HG02571 (cell line): ENCODE data around the gene SLC4A4.
A peak's percentile ranks its signal among the peaks of the same experiment; 100 is the strongest.

Experiments used
- ATAC-seq: cut with Tn5 transposase; IDR thresholded peaks from one replicate; pipeline ENCODE4 v1.9.1; 2021; ENCODE audit warnings: mild to moderate bottlenecking, moderate library complexity; ENCODE audit not compliant: unreplicated experiment

The SLC4A4 gene

DNA sequence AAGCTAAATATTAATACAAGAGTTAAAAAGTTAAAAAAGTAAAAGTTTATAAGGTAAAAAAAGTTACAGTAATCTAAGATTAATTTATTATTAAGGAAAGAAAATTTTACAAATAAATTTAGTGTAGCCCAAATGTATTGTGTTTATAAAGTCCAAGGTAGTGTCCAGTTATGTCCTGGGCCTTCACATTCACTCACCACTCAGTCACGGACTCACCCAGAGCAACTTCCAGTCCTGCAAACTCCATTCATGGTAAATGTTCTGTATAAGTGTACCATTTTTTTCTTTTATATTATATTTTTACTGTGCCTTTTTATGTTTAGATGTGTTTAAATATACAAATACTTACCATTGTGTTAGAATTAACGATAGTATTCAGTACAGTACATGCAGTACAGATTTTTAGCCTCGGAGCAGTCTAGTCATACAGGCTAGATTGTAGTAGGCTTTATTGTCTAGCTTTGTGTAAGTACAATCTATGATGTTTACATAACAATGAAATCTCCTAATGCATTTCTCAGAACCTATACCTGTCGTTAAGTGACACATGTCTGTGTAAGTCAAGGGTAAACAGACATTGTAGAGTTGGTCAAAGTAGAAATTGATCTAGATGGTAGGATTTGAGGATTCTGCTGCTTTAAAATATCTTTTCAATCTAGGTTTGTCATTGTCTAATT lies 247.4 kb downstream of the SLC4A4 start:
- ATAC-seq = no peak

DNA sequence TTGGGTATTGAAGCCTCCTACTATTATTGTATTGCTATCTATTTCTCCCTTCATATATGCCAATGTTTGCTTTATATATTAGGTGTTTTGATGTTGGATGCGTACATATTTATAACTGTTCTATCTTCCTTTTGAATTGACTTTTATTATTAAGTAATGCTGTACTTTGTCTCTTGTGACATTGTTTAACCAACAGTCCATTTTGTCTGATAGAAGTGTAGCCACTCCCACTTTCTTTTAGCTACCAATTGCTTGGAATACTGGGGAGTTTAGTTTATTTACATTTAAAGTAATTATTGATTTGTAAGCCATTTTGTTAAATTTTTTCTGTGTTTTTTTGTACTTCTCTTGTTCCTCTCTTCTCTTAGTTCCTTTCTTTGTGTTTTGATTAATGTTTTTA lies 249.2 kb downstream of the SLC4A4 start:
- ATAC-seq = no peak

DNA sequence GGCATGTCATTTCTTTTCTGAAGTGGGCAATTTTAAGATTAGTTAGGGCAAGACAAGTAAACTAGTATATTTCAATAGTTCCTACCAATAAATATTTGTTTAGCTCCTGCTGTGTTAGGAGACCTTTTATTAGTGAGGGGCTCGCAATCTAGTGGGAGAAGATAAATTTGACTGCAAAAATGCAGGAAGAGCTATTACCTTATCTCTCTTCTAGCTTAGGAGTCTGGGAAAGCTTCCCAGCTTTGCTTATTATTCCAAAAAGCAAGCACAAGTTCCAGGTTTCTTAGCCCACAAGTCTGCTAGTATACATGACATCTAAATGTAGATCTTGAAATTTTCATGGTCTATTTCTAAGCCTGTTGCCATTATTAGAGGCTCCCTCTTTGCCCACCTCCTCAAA lies 254.0 kb downstream of the SLC4A4 start:
- ATAC-seq = no peak

DNA sequence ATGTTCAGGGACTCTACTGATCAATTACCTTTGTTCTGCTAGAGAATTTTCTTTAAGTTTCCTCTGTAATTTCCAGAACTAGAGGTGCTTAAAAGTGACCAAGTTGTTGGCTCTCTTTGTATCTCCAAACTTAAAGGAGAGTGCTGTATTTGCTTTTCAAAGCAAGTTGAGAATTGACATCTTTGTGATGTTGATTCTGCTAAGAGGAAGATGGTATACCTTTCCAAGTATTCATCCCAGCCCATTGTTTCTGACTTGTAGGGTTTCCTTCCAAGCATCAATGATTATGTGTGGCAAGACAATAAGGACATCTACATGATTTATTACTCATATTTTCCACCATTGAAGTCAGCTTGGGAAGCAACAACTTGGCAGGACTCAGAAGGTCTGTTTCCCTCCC lies 254.5 kb downstream of the SLC4A4 start:
- no peak for ATAC-seq

DNA sequence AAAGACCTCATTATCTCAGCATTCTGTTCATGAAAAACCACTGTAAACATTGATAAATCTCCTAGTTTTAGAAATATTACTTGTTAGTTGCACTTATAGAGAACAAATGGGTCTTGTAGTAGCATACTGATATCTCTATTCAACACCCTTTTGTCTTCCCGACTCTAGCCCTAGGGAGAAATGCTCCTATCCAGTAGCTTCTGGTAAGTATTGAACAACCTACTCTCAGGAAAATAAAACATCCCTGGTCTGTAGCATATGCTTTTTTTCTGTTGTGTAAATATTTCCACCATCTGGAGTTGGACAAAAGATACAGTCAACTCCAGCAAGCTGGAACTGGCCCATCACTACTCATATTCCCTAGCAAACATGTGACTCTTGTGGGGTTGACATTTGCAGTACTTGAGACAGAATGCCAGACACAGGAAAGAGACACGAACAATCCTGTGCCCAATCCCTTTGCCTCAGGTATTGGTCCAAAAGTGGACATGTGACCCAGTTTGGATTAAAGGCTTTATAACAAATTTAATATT lies 256.8 kb downstream of the SLC4A4 start:
- no peak for ATAC-seq

DNA sequence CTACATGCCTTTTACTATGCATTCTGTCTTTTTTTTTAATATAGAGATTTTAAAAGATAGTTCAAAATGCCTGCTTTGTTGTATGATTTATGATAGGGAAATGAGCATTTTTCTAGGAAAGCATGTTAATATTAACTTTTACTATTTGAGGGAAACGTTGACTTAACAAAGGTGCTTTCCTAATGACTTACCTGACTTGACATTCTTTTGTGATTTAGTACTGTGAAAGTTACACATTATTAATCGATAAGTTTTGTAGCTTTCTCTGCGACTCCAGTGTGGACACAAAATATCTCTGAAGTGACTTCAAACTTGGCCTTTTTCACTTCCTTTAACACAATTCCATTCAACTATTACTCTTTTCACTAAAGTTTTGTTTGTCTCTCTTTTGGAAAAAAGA lies 260.8 kb downstream of the SLC4A4 start:
- ATAC-seq = no peak

DNA sequence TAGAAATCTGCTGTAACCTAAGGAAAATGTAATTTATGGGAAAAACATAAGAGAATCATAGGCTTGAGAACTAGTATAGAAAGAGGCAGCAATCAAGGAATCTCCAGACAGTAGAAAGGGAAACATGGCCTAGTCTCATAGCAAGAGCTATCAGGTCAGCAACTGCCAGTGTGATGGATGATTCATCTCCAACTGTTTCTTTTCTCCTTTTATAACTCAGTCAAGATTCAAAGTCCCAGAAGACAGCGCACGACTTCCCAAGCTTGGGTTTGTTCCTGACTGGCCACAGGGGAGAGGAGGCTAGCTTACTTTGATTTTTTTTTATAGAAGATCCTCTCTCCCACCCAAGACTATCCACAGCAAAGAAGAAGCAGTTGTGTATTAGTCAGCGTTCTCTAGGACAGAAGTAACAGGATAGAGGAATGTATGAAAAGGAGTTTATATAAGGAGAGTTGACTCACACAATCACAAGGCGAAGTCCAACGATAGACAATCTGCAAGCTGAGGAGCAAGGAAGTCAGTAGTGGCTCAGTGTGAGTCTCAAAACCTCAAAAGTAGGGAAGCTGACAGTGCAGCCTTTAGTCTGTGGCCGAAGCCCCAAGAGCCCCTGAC lies 263.6 kb downstream of the SLC4A4 start:
- no peak for ATAC-seq

DNA sequence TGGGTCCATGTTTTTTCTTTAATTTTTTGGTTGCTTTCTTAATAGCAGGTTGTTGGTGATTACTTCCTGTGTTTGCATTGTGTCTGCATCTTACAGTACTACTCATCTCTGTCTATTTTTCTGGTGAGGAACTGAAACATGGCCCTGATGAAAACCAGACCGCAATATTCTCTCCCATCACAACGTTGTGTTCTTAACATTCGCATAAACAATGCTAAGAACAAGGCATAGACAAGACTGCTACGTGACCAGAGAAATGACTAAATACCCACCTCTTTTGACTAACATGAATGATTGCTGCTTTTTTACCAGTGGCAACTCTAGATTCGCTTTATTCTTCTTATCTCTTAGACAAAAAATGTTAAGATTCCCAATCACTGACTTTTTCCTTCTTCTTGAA lies 266.0 kb downstream of the SLC4A4 start:
- peak; percentile 92 for ATAC-seq

DNA sequence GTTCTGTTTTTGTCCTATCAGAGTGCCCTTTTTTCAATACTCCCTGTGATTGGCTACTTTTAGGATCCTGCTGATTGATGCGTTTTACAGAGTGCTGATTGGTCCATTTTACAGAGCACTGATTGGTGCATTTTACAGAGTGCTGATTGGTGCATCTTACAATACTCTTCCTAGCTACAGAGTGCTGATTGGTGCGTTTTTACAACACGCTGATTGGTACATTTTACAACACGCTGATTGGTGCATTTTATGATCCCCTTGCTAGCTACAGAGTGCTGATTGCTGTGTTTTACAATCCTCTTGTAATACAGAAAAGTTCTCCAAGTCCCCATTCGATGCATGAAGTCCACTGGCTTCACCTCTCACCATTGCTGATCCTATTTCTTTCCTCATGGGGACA lies 268.3 kb downstream of the SLC4A4 start:
- ATAC-seq = no peak

DNA sequence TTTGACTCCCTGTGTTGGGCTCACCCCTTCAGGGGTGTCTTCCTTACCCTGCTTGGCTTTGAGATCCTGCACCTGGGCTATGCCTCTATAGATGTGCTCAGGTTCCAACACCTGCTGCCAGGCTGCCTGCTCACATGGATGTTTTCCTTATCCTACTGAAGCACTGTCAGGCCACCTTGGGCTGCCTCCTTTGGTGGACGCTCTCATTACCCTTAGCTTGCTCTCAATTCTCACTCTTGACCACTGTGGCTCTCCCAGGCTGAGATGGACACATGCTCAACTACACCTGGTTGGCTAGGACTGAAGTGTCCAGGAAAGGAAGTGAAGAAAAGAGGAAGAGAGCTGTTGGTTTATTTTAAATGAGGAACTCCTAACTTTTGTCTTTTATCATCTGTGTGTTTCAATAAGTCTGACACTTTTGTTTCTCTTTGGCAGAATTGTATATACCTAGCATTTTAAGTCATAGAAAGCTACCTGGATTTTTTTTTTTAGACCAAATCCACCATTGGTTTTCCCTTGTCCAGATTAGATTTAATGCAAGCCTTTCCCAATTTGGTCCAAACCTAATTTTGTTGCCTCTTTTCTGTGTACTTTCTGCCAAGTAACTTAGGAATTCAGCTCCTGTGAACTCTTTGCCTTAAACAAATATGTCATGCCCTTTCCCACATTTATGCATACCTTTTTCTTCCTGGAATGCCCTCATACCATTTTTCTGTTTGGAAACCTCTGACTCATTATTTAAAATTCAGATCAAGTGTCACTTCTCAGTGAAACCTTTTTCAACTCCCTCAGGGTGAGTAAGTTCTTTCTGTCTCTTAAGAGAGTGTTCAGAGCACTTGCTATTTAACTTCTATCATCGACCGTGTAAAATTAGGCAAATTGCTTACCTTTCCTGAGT lies 269.2 kb downstream of the SLC4A4 start:
- ATAC-seq = no peak

DNA sequence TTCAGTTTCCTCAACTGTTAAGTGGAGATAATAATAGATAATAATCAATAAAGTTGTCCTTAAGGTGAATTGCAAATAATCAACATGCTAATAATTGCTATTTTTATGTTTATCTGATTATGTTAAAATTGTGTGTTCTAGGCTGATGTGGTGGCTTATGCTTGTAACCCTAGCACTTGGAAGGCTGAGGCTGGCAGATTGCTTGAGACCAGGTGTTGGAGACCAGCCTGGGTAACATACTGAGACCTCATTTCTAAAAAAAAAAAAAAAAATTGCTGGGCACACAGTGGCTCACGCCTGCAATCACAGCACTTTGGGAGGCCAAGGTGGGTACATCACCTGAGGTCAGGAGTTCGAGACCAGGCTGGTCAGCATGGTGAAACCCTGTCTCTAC lies 269.9 kb downstream of the SLC4A4 start:
- no peak for ATAC-seq

DNA sequence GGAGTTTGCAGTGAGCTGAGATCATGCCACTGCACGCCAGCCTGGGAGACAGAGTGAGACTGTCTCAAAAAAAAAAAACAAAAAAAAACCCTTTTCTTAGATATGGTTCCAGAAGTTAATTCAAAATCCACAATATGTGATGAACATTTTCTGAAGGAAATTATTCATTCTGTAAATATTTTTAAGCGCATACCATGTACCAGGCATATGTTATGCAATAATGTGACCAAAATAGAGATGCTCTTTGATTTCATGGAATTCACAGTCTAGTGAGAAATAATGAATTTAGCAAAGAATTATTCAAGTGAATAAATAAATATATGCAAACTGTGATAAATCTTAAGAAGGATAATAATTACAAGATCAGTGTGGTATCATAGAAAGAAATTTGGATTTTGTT lies 270.3 kb downstream of the SLC4A4 start:
- ATAC-seq = no peak

DNA sequence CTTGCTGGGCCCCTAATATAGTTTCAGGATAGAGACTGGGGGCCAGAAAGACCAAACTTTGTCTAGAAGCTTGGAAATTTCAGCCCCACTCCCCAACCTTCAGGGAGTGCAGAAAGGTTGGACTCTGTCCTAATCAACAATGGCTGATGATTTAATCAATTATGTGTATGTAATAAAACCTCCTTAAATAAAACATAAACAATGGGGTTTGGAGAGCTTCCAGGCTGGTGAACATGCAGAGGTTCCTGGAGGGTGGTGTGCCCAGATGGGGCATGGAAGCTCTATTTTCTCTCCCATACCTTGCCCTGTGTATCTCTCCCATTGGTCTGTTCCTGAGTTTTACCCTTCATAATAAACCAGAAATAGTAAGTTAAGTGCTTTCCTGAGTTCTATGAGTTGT lies 270.8 kb downstream of the SLC4A4 start:
- no peak for ATAC-seq

DNA sequence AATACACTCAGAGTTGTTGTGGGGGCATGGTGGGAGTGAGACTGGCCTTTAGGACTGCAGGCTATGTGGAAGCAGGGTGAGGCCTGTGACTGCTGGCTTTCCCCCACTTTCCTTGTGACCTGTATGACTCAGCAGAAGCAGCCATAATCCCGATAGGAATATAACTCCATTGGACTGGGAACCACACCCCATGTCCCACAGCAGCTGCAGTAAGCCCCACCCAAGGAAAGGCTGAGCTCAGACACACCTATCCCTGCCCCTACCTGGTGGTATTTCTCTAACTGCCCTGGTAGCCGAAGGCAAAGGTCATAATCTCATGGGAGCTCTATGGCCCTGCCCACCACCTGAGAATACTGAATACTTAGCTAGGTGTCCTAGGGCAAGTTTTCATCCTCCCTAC lies 275.8 kb downstream of the SLC4A4 start:
- no peak for ATAC-seq

DNA sequence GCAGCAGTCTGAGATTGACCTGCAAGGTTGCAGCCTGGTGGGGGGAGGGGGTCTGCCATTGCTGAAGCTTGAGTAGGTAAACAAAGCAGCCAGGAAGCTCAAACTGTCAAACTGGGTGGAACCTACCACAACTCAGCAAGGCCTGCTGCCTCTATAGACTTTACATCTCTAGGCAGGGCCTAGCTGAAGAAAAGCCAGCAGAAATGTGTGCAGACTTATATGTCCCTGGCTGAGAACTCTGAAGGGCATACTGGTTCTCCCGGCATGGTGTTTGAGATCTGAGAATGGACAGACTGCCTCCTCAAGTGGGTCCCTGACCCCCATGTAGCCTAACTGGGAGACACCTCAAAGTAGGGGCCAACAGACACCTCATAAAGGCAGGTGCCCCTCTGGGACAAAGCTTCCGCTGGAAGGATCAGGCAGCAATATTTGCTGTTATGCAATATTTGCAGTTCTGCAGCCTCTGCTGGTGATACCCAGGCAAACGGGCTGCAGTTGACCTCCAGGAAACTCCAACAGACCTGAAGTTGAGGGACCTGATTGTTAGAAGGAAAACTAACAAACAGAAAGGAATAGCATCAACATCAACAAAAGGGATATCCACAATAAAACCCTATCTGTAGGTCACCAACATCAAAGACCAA lies 277.5 kb downstream of the SLC4A4 start:
- ATAC-seq = no peak
